Ramos (cell line): ENCODE measurements around the gene PLAC8L1.
"Not testable (repeated sequence)": the region's sequence is repeated elsewhere in the genome, so short reads cannot be mapped to it uniquely, and the experiment has no call there.

Experiments
- in situ Hi-C: fragments of 300-500 bp; cut with MboI; formaldehyde crosslinking; loops from one replicate; pipeline ENCODE4 v1.14.3; 2022; ENCODE audit warnings: low sequenced_read_pairs; ENCODE audit not compliant: unreplicated experiment

PLAC8L1 gene, protein sequence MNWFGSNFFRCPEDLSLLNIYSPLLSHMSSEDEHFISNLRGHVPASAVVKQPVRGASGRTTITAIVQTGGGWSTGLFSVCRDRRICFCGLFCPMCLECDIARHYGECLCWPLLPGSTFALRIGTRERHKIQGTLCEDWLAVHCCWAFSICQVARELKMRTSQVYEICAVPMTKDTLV

DNA sequence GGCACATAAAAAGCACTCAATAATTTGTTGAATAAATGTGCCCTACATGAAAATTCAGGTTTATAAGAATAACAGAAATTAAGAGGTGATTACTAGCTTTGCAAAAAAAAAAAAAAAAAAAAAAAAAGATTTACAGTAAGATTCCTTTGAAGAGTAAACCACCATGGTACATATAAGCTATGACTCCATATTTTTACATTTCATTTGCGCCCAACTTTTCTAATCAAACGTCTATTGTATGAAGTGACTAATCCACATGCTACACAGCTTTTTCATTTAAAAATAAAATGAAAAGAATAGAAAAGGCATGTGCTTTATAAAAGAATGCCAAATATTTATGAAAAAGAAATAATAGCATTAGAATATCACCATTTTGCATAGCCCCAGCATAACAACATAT lies at the start of gene PLAC8L1:
TSS of gene PLAC8L1 (minus strand) at position 101 of the 400 bp plus-strand sequence. CDS start 1,266 bp downstream, outside the sequence.
- in situ Hi-C loops, result no loop called here

DNA sequence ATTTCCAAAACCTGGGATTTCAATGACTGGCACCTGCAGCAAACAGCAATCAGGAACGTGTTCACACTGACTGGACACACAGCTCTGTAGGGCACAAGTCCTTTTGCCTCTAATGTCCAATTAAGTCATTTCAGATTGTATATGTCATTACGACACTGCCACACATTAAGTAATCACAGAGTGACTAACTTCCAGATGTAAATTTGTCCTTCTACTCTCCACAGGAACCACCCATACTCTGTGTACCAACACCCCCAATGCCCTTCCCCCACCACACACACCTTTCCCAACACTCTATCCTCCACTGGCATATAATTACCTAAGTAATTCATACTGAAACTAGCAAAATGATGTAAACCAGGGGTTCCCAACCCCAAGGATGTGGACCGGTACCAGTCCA lies 46.6 kb upstream of the PLAC8L1 start:
- in situ Hi-C loops, result no loop called here

DNA sequence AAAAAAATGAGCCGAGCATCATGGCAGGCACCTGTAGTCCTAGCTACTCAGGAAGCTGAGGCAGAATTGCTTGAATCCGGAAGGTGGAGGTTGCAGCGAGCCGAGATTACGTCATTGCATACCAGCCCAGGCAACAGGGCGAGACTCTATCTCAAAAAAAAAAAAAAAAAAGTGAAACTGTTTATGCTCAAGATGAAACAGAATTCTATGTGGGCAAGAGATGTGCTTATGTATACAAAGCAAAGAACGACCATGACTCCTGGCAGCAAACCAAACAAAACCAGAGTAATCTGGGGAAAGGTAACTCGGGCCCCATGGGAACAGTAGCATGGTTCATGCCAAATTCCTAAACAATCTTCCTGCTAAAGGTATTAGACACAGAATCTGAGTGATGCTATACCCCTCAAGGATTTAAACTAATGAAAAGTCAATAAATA lies 32.6 kb upstream of the PLAC8L1 start:
- in situ Hi-C loops, result loop anchor here (10.0 kb wide), 1 partner anchor 337 kb away; no protein-coding TSS in a partner anchor

DNA sequence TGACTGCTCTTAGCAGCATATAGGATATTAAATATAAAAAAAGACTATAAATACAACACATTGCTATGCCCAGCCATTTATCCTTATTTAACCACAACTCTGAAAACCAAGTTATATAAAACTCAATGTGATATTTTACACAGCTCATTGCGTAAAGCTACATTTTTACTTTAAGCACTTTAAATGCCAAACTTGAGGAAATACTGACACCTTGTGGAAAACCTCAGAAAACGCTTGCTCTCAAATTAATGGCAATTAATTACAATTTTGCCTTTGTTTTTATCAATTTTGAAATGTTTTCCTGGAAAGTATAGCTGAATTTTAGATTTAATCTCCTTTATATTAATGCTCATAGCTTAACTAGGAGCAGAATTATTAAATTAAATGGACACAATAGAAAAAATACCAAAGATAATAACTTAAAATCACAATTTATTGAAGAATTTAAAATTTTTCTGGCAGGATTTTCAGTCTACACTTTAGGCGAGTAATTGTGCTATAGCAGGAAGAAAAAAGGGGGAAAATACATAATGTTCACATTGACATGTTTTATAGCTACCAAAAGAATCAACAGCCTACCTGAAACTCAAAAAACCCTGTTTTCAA lies 25.2 kb upstream of the PLAC8L1 start:
- in situ Hi-C loops, result loop anchor here (10.0 kb wide), 1 partner anchor 344 kb away; no protein-coding TSS in a partner anchor

DNA sequence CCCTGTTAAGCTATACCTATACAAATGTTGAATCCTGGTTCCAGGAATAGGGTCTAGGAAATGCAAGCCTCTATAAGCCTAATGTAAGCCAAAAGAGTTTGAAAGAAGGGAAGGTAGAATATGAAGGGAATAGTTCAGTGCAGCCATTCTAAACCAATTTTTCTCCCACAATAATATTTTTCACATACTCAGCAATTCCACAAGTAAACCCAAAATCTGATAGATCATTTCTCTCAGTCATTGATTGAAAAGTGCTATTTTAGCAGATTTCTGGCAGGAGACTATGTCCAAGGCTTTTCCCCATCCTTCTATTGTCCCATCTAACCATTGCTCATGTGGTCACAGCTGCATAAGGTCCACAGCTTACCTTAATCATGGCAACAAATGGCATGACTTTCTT lies 20.7 kb upstream of the PLAC8L1 start:
- in situ Hi-C loops, result no loop called here

DNA sequence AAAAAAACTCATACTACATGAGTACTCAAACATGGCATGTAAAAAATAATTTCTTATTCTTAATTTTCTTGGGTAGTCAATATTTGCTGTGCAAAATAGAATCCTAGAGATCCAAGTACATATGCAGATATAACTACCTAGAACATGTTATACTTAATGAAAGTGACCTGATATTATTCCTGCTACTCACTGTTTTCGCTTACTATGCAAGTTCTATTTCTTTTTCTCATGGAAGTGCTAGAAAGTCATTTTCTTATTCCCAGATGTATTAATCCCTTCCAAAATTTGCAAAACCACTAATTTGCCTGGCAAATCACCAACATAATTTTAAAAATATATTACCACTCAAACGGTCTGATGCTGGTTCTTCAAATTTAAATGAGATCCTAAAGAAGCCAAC lies 19.2 kb upstream of the PLAC8L1 start:
- in situ Hi-C loops, result no loop called here

DNA sequence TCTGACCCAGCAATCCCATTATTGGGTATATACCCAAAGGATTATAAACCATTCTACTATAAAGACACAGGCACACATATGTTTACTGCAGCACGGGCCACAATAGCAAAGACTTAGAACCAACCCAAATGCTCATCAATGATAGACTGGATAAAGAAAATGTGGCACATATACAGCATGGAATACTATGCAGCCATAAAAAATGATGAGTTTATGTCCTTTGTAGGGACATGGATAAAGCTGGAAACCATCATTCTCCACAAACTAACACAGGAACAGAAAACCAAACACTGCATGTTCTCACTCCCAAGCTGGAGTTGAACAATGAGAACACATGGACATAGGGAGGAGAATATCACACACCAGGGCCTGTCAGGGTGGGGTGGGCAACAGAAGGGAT lies 16.1 kb upstream of the PLAC8L1 start:
- in situ Hi-C loops, result not testable (repeated sequence)

DNA sequence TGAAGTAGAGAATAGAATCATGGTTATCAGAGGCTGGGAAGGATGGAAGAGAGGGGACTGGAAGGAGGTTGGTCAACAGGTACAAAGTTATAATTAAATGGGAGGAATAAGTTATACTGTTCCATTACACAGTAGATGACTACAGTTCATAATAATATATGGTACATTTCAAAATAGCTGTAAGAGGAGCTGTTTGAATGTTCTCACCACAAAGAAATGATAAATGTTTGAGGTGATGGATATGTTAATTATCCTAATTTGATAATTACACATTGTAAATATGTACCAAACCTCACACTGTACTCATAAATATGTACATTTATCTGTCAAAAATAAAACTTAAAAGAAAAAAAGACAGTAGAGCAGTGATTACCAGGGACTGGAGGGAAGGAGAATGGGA lies 12.9 kb upstream of the PLAC8L1 start:
- in situ Hi-C loops, result no loop called here

DNA sequence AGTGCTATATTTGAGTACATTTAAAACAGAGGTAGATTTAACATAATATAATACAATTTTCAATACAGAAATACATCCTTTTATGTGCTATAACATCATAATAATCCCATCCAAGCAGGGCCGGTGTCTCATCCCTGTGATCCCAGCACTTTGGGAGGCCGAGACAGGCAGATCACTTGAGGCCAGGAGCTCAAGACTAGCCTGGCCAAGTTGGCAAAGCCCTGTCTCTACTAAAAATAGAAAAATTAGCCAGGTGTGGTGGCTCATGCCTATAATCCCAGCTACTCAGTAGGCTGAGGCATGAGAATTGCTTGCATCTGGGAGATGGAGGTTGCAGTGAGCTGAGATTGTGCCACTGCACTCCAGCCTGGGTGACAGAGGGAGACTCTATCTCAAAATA lies 11.8 kb upstream of the PLAC8L1 start:
- in situ Hi-C loops, result not testable (repeated sequence)

DNA sequence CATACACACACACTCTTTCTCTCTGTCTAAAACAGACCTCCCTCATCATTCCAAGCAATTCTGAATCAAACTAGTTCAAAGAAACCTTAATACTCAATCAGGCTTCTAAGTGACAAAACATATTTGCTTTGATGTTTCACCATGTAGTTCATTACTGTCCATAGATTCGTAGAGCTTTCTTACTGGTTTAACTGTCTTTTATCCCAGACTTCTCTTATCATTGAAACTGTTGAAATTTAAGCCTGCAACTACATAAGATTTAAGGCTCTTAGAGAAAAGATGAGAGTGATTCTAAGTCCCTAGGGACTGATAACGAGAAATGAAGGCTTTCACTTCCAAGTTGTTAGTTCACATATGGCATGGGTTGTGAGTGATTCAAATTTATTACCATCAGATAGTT lies 11.0 kb upstream of the PLAC8L1 start:
- in situ Hi-C loops, result no loop called here

DNA sequence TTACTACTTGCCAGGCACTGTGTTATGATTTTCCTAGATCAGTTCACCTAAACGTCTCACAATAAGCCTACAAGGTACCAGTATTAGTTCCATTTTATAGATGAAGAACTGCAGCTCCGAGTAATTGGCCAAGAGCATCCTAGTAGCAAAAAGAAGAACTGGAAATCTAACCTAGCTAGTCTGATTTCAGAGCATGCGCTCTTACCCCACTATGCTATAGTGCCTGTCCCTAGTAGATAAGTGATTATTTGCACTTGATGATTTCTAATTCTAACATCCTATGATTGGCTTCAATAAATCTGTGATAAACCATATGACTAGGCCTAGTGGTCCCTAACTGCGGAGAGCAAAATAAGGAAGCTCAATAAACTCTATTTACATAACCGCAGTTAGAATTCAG lies 7.1 kb upstream of the PLAC8L1 start:
- in situ Hi-C loops, result no loop called here

DNA sequence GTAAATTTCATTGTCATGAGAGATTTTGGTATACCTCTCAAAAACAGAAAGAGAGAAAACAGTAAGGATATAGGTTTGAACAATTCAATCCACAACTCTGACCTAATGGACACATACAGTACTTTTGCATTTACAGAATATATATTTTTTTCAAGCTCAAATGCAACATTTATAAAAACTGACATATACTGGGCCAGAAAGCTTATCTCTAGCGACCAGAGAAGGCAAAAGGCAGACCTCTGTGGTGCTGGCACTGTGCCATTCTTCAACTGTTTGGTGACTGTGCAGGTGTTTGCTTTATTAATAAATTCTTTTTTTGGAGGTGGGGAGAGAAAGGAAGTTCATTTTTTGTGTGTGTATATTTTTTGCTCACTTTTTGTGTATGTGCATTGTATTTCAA lies 6.0 kb upstream of the PLAC8L1 start:
- in situ Hi-C loops, result no loop called here

DNA sequence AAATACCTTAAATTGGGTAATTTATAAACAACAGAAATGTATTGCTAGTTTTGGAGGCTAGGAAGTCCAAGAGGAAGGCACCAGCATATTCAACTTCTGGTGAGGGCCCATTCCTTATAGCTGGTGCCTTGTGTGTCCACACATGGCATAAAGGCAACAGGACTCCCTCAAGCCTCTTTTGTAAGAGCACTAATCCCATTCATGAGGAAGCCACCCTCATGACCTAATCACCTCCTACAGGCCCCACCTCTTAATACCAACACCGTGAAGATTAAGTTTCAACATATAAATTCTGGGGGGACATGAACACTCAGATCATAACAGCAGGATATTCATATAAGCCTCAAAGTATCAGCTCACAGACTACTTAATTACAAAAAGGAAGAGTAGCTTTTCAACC lies 4.0 kb upstream of the PLAC8L1 start:
- in situ Hi-C loops, result no loop called here

DNA sequence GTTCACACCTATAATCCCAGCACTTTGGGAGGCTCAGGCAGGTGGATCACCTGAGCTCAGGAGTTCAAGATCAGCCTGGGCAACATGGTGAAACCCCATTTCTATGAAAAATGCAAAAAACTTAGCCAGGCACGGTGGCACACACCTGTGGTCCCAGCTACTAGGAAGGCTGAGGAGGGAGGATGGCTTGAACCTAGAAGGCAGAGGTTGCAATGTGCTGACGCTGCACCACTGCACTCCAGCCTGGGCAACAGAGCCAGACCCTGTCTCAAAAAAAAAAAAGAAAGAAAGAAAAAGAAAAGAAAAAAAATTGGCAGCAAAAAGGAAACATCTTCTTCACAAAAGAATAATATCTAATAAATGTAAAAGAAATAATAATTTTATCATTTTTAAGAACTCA lies 3.5 kb upstream of the PLAC8L1 start:
- in situ Hi-C loops, result not testable (repeated sequence)

DNA sequence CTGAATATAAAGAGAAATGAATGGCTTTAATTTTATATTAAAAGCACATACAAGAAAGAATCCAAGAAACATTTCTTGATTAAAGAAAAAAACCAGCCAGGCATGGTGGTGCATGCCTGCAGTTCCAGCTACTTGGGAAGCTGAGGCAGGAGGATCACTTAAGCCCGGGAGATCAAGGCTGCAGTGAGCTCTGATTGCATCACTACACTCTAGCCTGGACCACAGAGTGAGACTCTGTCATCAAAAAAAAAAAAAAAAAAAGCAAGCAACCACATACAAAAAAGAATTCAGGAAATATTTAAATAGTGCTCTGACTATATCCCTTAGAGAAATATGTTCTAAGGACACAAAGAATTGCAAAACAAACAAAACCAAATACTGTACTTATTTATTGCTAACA lies 2.5 kb upstream of the PLAC8L1 start:
- in situ Hi-C loops, result no loop called here

DNA sequence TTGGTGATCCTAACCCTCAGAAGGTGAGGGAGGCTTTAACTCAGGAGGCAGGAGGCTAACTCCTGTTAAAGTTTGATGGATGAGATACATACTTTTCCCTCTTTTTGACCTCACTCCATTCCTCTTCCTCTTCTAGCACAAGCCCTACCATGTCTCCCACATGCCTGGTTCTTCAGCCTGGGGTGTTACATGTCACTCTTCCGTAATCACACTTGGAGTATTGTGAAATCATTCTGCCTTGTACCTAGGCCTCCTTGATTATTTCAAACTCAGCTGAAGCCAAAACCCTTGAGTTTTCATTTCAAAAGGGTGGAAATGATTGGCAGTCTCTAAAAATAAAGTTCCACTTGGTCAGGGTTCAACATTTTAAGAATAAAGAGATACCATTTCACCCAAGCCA lies 1.8 kb downstream of the PLAC8L1 start:
- in situ Hi-C loops, result no loop called here

DNA sequence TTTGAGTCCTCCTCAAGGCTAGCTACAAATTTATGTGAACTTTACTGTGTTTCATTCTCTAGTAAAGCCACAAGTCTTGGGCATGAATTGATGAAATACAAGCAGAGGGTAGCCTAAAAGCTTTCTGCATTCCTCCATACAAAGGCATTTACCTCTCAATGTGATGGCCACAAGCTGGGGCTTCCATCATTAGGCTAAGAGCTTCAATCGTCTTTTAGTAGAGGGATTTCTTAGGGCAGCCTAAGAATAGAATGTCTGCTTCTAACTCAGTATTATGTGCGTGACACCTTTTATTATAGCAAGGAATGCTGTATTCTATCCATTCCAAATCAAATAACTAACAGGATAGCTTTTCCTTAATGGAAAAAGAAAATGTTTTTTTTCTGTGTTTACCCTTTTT lies 3.7 kb downstream of the PLAC8L1 start:
- in situ Hi-C loops, result no loop called here

DNA sequence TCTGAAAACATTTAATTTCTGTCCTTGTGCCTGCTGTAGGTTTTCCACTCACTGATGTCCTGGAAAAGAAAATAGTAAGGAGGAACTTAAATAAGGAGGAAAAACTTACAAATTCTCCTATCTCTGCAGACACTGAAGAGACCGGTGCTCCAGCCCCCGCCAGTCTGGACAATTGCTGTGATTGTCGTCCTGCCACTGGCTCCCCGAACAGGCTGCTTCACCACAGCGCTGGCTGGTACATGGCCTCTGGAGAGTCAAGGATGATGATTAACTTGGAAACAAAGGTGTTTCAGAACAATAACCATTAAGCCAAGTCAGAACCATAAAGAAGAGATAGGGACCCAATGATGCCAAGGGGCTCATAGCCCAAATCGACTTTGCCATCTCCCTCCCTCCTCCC lies 7.3 kb downstream of the PLAC8L1 start:
- in situ Hi-C loops, result no loop called here

DNA sequence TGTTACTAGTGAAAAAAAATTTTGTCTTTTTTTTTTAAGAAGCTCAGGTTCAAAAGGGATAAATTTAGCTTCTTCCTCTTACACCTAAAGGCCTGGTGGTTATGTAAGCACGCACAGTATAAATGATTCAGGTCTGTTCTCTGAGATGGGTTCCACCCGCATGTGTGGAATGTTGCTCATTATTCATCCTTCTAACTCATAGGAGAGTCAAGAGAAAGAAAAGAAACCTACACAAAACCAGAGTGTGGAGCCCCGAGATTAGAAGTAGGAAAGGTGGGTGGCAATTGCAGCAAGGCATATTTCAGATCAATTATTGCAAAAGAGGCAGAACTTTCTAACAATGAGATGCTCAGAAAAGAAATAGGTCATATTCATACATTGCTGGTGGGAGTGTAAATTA lies 13.5 kb downstream of the PLAC8L1 start:
- in situ Hi-C loops, result no loop called here

DNA sequence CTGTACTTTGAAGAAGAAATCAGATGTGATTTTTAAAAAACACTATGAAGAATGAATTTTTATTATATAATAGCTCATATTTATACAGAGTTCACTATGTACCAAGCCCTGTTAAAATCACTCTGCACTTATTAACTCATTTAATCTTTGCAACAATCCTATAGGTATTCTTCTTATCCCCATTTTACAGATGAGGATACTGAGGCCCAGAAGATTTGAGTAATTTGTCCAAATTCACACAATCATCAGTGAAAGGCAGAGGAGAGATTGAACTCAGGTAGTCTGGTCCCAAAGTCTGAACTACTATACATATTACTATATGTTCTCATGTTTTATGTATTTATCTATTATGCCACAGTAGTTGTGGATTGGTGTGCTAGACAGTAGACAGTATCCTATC lies 16.1 kb downstream of the PLAC8L1 start:
- in situ Hi-C loops, result no loop called here

DNA sequence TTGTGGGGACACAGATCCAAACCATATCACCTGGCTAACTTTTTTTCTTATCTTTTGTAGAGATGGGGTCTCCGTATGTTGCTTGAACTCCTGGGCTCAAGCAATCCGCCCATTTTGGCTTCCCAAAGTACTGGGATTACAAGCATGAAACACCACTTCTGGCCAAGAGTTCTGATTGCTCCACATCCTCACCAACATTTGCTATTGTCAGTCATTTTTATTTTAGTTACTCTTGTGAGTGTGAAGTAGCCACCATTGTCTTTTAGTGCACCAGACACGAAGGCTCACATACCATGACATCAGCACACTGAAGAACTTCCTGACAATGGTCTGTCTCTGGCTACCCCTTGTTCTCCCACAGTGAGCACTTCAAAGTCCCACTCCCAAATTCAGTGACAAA lies 17.3 kb downstream of the PLAC8L1 start:
- in situ Hi-C loops, result no loop called here

DNA sequence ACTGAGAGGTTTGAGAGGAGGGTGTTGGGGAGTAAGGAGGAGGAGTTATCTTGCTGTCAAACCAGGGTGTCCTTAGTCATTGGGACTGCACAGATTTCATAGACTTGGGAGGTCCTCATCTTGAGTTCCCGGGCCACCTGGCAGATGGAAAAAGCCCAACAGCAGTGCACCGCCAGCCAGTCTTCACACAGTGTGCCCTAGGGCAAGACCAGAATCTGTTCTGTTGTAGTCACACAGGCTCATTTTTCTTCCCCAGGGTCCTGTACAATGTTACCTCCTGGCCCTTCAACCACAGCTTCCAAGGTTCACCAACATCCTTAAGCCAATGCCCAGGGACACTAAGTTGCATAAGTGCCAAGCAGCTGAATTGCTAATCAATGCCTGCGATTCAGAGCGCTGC lies 21.0 kb downstream of the PLAC8L1 start:
- in situ Hi-C loops, result no loop called here
